Astrocyte of the cerebellum (primary cell): ENCODE data around the gene GPR158.

ENCODE experiments used
- DNase-seq: peaks from one replicate; pipeline ENCODE4 v3.0.0-alpha.2; 2011; ENCODE audit warnings: low read depth
- H3K4me3 ChIP-seq: 2 replicates; pipeline ENCODE4 v1.5.1; 2011; ENCODE audit warnings: mild to moderate bottlenecking, low read depth, low read length, moderate library complexity
- in situ Hi-C: cut with HindIII; loops from 2 replicates; pipeline ENCODE4 v1.10.0; 2017; ENCODE audit warnings: low sequenced_read_pairs
- TF ChIP-seq, protein P1 (sequence below): IDR thresholded peaks from 2 replicates; pipeline ENCODE4 v1.5.1; 2012; ENCODE audit warnings: low read length, low read depth, moderate library complexity, mild to moderate bottlenecking; ENCODE audit errors: missing control alignments

GPR158 gene

DNA sequence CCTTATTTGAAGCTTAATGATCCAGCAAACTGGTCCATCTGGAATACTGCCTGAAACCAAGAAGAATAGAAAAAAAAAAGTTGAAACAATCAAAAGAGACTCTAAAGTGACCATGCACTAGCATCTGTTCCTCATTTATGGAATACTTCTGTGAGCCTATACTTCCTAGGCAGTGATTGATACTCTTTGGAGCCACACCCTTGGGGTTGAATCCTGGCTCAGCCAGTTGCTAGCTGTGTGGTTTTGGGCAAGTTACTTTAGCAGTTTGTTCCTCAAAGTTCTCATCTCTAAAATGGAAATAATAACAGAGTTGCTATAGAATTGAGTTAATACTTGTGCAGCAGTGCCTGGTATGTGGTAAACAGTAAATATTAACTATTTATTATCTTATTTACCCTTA, 208.9 kb downstream of the GPR158 start:
- TF ChIP-seq, protein P1, sequence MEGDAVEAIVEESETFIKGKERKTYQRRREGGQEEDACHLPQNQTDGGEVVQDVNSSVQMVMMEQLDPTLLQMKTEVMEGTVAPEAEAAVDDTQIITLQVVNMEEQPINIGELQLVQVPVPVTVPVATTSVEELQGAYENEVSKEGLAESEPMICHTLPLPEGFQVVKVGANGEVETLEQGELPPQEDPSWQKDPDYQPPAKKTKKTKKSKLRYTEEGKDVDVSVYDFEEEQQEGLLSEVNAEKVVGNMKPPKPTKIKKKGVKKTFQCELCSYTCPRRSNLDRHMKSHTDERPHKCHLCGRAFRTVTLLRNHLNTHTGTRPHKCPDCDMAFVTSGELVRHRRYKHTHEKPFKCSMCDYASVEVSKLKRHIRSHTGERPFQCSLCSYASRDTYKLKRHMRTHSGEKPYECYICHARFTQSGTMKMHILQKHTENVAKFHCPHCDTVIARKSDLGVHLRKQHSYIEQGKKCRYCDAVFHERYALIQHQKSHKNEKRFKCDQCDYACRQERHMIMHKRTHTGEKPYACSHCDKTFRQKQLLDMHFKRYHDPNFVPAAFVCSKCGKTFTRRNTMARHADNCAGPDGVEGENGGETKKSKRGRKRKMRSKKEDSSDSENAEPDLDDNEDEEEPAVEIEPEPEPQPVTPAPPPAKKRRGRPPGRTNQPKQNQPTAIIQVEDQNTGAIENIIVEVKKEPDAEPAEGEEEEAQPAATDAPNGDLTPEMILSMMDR, result no peak
- DNase-seq, result no peak
- no peak overlapping the region for H3K4me3 ChIP-seq
- in situ Hi-C loops, result no loop called here

GRCh38 chr10:25384618-25385017, 209.8 kb downstream of the GPR158 start:
- H3K4me3 ChIP-seq, result no peak overlapping the region
- no peak for DNase-seq
- in situ Hi-C loops, result no loop called here
- TF ChIP-seq, protein P1, result no peak

GRCh38 chr10:25388188-25388861, 213.5 kb downstream of the GPR158 start:
- TF ChIP-seq, protein P1, result no peak
- H3K4me3 ChIP-seq, result no peak overlapping the region
- in situ Hi-C loops, result no loop called here
- no peak for DNase-seq

GRCh38 chr10:25388862-25389206, 214.0 kb downstream of the GPR158 start:
- TF ChIP-seq, protein P1, result no peak
- no peak overlapping the region for H3K4me3 ChIP-seq
- DNase-seq, result no peak
- in situ Hi-C loops, result no loop called here

DNA sequence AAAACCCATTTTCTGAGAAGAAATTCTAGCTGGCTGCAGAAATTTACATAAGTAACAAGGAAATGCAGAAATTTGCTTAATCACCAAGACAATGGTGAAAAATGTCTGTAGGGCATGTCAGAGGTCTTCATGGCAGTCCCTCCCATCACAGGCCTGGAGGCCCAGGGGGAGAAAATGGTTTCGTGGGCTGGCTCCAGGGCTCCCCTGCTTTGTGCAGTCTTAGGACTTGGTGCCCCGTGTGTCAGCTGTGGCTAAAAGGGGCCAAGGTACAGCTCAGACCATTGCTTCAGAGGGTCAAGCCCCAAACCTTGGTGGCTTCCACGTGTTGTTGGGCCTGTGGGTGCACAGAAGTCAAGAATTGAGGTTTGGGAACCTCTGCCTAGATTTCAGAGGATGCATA, 215.9 kb downstream of the GPR158 start:
- DNase-seq, result no peak
- TF ChIP-seq, protein P1, result no peak
- H3K4me3 ChIP-seq, result no peak overlapping the region
- in situ Hi-C loops, result no loop called here

- no peak for DNase-seq
- TF ChIP-seq, protein P1, result no peak
- H3K4me3 ChIP-seq, result no peak overlapping the region
- in situ Hi-C loops, result no loop called here
Observed at GRCh38 chr10:25392132-25392531, 217.3 kb downstream of the GPR158 start.
